NCI-H510A treated with DMSO at 0.1 percent for 48 hours (cell line): Measurements from ENCODE around the gene SLC13A2.

Experiments used
- DNase-seq: peaks from one replicate; lab custom pipeline; 2025; lab: John Stamatoyannopoulos, UW

Gene SLC13A2

GRCh38 chr17:28471531-28472342 lies 1.7 kb upstream of the SLC13A2 start:
- no peak for DNase-seq

- DNase-seq = no peak
Observed at GRCh38 chr17:28472871-28473497, 460 bp upstream of the SLC13A2 start.

GRCh38 chr17:28474111-28474531 lies 677 bp downstream of the SLC13A2 start:
- no peak for DNase-seq

GRCh38 chr17:28475151-28475900 lies 1.9 kb downstream of the SLC13A2 start:
- DNase-seq = peak; percentile 22

GRCh38 chr17:28476076-28476865 lies 2.8 kb downstream of the SLC13A2 start:
- DNase-seq = no peak

- no peak for DNase-seq
Observed at GRCh38 chr17:28477928-28478327, 4.5 kb downstream of the SLC13A2 start.

- DNase-seq = no peak
Observed at GRCh38 chr17:28478712-28479615, 5.5 kb downstream of the SLC13A2 start.

GRCh38 chr17:28480278-28480677 lies 6.8 kb downstream of the SLC13A2 start:
- DNase-seq = no peak

- DNase-seq = peak; percentile 85
Observed at GRCh38 chr17:28480799-28481571, 7.5 kb downstream of the SLC13A2 start.

- no peak for DNase-seq
Observed at GRCh38 chr17:28482551-28483199, 9.2 kb downstream of the SLC13A2 start.

GRCh38 chr17:28484296-28484695 lies 10.9 kb downstream of the SLC13A2 start:
- no peak for DNase-seq

GRCh38 chr17:28485049-28485448 lies 11.6 kb downstream of the SLC13A2 start:
- DNase-seq = no peak

GRCh38 chr17:28487881-28488532 lies 14.6 kb downstream of the SLC13A2 start:
- no peak for DNase-seq

- DNase-seq = no peak
Observed at GRCh38 chr17:28488533-28489276, 15.3 kb downstream of the SLC13A2 start.

- no peak for DNase-seq
Observed at GRCh38 chr17:28491286-28491685, 17.8 kb downstream of the SLC13A2 start.

- no peak for DNase-seq
Observed at GRCh38 chr17:28491860-28492259, 18.4 kb downstream of the SLC13A2 start.

GRCh38 chr17:28492352-28493310 lies 19.2 kb downstream of the SLC13A2 start:
- DNase-seq = no peak
